BLaER1 treated with 17β-estradiol and CSF1 and Interleukin-3, amounts not matched to agents 10 nM and 100 nM (cell line): ENCODE results near the gene UBE2D3.
A peak's percentile ranks its signal among the peaks of the same experiment; 100 is the strongest.

Experiments used
- H3K27ac ChIP-seq, 11 experiments: shearing (Covaris generic); formaldehyde crosslinking; 2 replicates each; pipeline ENCODE4 v1.8.1; 2022
- H3K27me3 ChIP-seq, 11 experiments: shearing (Covaris generic); formaldehyde crosslinking; 2 replicates each; pipeline ENCODE4 v1.8.1; 2022
- H3K36me3 ChIP-seq, 11 experiments: shearing (Covaris generic); formaldehyde crosslinking; 2 replicates each; pipeline ENCODE4 v1.8.1; 2022
- H3K4me1 ChIP-seq, 10 experiments: shearing (Covaris generic); formaldehyde crosslinking; 2 replicates each; pipeline ENCODE4 v1.8.1; 2022
- H3K4me2 ChIP-seq, 11 experiments: shearing (Covaris generic); formaldehyde crosslinking; 2 replicates each; pipeline ENCODE4 v1.8.1; 2022
- H3K4me3 ChIP-seq, 10 experiments: shearing (Covaris generic); formaldehyde crosslinking; 2 replicates each; pipeline ENCODE4 v1.8.1; 2022
- H3K9ac ChIP-seq, 11 experiments: shearing (Covaris generic); formaldehyde crosslinking; 2 replicates each; pipeline ENCODE4 v1.8.1; 2022
- H3K9me3 ChIP-seq, 11 experiments: shearing (Covaris generic); formaldehyde crosslinking; replicated peaks in 1 of 11; 2 replicates each; pipeline ENCODE4 v1.8.1; 2022
- H4K20me1 ChIP-seq, 11 experiments: shearing (Covaris generic); formaldehyde crosslinking; 2 replicates each; pipeline ENCODE4 v1.8.1; 2022
- Cebpa-rat ChIP-seq, 11 experiments: shearing (Covaris generic); IDR thresholded peaks; 2 replicates each; pipeline ENCODE4 v1.8.1; 2022

The UBE2D3 gene

GRCh38 chr4:102843273-102843672, 15.9 kb upstream of the UBE2D3 start:
- H3K4me3 ChIP-seq: no peak overlapping the region

DNA sequence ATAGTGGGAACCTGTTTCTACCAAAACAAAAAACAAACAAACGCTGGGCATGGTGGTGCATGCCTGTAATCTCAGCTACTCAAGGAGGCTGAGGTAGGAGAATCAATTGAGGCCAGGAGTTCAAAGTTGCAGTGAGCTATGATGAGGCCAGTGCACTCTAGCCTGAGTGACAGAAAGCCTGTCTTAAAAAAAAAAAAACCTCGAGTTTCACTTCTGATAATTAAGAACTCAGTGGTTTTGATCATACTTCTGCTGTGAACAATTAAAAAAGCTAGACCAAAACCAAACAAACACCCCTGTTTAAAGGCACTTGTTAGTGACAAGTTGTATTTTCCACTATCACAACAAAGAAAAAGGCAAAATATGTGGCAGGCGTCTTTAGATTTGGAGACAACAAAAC, 15.0 kb upstream of the UBE2D3 start:
- Histone ChIP-seq H3K27me3 (no peaks in the 10 kb centered on the region), H4K20me1 (no peaks in the 10 kb centered on the region), H3K4me2 (no peak overlapping the region), H3K9me3 (peaks cover 0 to 7% (median 4%) of the 10 kb centered on the region in 11 experiments; a peak in 8 of 22 replicates), H3K36me3 (peaks cover 0 to 10% (median 3%) of the 10 kb centered on the region in 11 experiments; a peak in 2 of 22 replicates), H3K4me3 (no peak overlapping the region), H3K4me1 (peaks cover 0 to 8% (median 0%) of the 10 kb centered on the region in 10 experiments; a peak in 1 of 20 replicates), H3K27ac (no peak overlapping the region), H3K9ac (no peak overlapping the region)
- no peak for TF ChIP-seq Cebpa-rat (IDR thresholded peaks at IDR 0.05)

More at GRCh38 chr4:102843273-102843672, 15.9 kb upstream of the UBE2D3 start:
- Histone ChIP-seq H3K27ac (no peak overlapping the region), H4K20me1 (no peaks in the 10 kb centered on the region), H3K4me2 (no peak overlapping the region), H3K9me3 (peaks cover 4 to 16% (median 6%) of the 10 kb centered on the region in 11 experiments; a peak in 15 of 22 replicates), H3K9ac (no peak overlapping the region), H3K27me3 (no peaks in the 10 kb centered on the region), H3K36me3 (peaks cover 0 to 12% (median 4%) of the 10 kb centered on the region in 11 experiments; a peak in 6 of 22 replicates), H3K4me1 (peaks cover 0 to 8% (median 0%) of the 10 kb centered on the region in 10 experiments; a peak in 1 of 20 replicates)
- TF ChIP-seq Cebpa-rat (IDR thresholded peaks at IDR 0.05): no peak

- H3K4me2 ChIP-seq: no peak overlapping the region
Measured at GRCh38 chr4:102836596-102836995, 9.2 kb upstream of the UBE2D3 start.

GRCh38 chr4:102832667-102833066, 5.3 kb upstream of the UBE2D3 start:
- no peaks in the 10 kb centered on the region for H3K27me3 ChIP-seq
- peaks cover 10 to 27% (median 17%) of the 10 kb centered on the region in 10 experiments for H3K4me1 ChIP-seq
- no peaks in the 10 kb centered on the region for H4K20me1 ChIP-seq
- H3K27ac ChIP-seq: no peak overlapping the region
- H3K4me3 ChIP-seq: no peak overlapping the region
- H3K9me3 ChIP-seq: no peaks in the 10 kb centered on the region
- no peak for TF ChIP-seq Cebpa-rat (IDR thresholded peaks at IDR 0.05)
- H3K36me3 ChIP-seq: no peaks in the 10 kb centered on the region; a peak in 1 of 22 replicates
- H3K9ac ChIP-seq: no peak overlapping the region
- peak overlapping the region in 2 of 11 experiments; percentile 27 to 28; a peak in 3 of 22 replicates for H3K4me2 ChIP-seq

More at GRCh38 chr4:102836596-102836995, 9.2 kb upstream of the UBE2D3 start:
- no peaks in the 10 kb centered on the region for H4K20me1 ChIP-seq
- H3K9me3 ChIP-seq: no peaks in the 10 kb centered on the region
- peaks cover 0 to 6% (median 0%) of the 10 kb centered on the region in 11 experiments; a peak in 1 of 22 replicates for H3K36me3 ChIP-seq
- H3K4me3 ChIP-seq: no peak overlapping the region
- H3K27ac ChIP-seq: no peak overlapping the region
- H3K27me3 ChIP-seq: no peaks in the 10 kb centered on the region
- peaks cover 0 to 11% (median 0%) of the 10 kb centered on the region in 10 experiments; a peak in 6 of 20 replicates for H3K4me1 ChIP-seq
- H3K9ac ChIP-seq: no peak overlapping the region
- no peak for TF ChIP-seq Cebpa-rat (IDR thresholded peaks at IDR 0.05)

DNA sequence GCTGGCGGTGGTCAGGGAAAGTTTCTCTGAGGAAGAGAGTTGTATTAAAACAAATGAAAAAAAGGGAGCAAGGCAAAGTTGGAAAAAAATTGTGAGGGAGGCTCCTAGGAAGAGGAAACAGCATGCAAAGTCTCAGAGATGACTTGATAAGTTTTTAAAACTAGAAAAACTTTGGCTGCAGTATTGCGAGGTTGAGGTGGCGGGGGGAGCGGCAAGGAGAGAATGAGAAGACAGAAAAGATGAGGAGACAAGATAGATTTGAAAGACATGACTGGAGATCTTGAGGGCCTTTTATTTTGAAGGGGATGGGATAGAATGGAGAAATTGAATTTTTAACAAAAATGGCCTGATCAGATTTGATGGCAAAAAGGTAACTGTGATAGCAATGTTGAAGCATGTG, 4.8 kb upstream of the UBE2D3 start:
- no peaks in the 10 kb centered on the region for H4K20me1 ChIP-seq
- no peak overlapping the region for H3K9ac ChIP-seq
- H3K9me3 ChIP-seq: no peaks in the 10 kb centered on the region
- no peaks in the 10 kb centered on the region for H3K27me3 ChIP-seq
- H3K27ac ChIP-seq: no peak overlapping the region
- no peaks in the 10 kb centered on the region; a peak in 1 of 22 replicates for H3K36me3 ChIP-seq
- H3K4me3 ChIP-seq: no peak overlapping the region
- no peak for TF ChIP-seq Cebpa-rat (IDR thresholded peaks at IDR 0.05)
- peaks cover 10 to 27% (median 17%) of the 10 kb centered on the region in 10 experiments for H3K4me1 ChIP-seq
- H3K4me2 ChIP-seq: peak overlapping the region in 1 of 11 experiments; percentile 28; a peak in 1 of 22 replicates

DNA sequence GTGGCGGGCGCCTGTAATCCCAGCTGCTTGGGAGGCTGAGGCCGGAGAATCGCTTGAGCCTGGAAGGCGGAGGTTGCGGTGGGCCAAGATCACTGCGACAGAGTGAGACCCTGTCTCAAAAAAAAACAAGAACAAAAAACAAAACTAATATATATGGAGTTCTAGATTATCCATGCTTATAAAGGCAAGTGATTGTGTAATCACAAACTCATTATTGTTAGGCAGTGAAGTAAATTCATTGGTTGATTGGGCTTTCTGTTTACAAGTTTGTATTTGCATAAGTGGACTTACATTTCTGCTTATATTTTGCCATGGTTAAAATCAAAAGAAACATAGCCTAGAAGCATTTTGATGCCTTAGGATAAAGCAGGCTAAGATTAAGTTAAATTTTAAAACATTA, 2.5 kb upstream of the UBE2D3 start:
- Histone ChIP-seq H3K4me2 (peak overlapping the region; percentile 73 to 91 (median 86); a peak in 20 of 22 replicates), H3K27me3 (no peaks in the 10 kb centered on the region), H3K9ac (no peak overlapping the region), H3K9me3 (no peaks in the 10 kb centered on the region), H3K36me3 (peaks cover 0 to 17% (median 13%) of the 10 kb centered on the region in 11 experiments; a peak in 15 of 22 replicates), H3K4me3 (no peak overlapping the region), H3K4me1 (peaks cover 10 to 27% (median 17%) of the 10 kb centered on the region in 10 experiments), H4K20me1 (peaks cover 3 to 19% (median 18%) of the 10 kb centered on the region in 11 experiments; a peak in 19 of 22 replicates), H3K27ac (peak overlapping the region in 5 of 11 experiments; percentile 100; a peak in 6 of 22 replicates)
- TF ChIP-seq Cebpa-rat (IDR thresholded peaks at IDR 0.05): 0 out of 22 replicates have a peak, but pooled peaks of 2 of the 11 experiments have one; percentile 18 to 26

GRCh38 chr4:102828497-102828808, 1.1 kb upstream of the UBE2D3 start:
- peaks cover 17 to 33% (median 32%) of the 10 kb centered on the region in 11 experiments for H4K20me1 ChIP-seq
- H3K27me3 ChIP-seq: no peaks in the 10 kb centered on the region
- peak overlapping the region; percentile 73 to 91 (median 86) for H3K4me2 ChIP-seq
- peak overlapping the region; percentile 68 to 100 (median 94) for H3K4me3 ChIP-seq
- H3K9me3 ChIP-seq: no peaks in the 10 kb centered on the region
- H3K27ac ChIP-seq: peak overlapping the region; percentile 98 to 100 (median 100)
- H3K36me3 ChIP-seq: peaks cover 5 to 30% (median 27%) of the 10 kb centered on the region in 11 experiments; a peak in 19 of 22 replicates
- peak overlapping the region; percentile 97 to 100 (median 100) for H3K9ac ChIP-seq
- H3K4me1 ChIP-seq: peaks cover 16 to 34% (median 28%) of the 10 kb centered on the region in 10 experiments
- TF ChIP-seq Cebpa-rat (IDR thresholded peaks at IDR 0.05): no peak

DNA sequence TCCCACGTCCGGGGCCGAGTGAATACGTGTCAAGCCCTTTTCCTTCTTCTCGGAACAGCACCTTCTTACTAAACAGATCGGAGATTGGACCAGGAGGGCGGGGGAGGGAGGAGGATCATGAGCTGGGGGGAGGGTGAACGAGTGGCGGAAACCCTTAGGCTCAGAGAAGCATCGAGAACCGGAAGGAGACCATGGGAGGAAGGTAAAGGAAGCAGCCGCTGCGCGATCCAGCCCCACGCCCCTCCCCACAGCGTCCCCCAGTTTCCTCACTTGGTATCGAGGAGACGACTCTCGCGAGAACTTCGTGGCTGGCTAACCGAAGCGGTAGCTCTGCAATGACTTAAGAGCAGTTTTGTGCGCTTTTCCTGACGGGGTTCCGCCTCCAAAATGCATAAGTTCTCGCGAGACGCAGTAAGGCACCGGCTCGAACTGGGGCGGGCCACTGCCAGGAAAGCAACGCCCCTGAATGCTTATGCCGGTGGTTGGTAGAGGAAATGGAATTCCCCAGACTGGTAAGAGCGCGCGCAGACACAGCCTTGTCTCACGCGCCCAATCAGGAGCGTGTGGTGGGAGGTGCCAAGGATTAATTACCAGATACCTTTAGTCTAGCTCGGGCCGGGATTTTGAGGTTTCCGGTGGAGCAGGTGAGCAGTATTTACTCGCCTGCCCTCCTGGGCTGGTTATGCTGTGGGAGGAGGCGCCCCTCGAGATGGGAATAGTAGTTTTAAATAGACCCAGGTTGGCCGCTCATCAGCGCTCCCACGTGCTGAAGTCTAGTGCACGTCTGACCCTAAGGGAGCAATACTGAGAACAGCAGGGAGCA, 534 bp upstream of the UBE2D3 start:
- H3K4me3 ChIP-seq: peak overlapping the region; percentile 74 to 100 (median 95)
- H3K4me2 ChIP-seq: peak overlapping the region; percentile 81 to 91 (median 89)
- H3K9me3 ChIP-seq: no peaks in the 10 kb centered on the region; a peak in 1 of 22 replicates
- peak overlapping the region; percentile 98 to 100 (median 100) for H3K27ac ChIP-seq
- H3K27me3 ChIP-seq: no peaks in the 10 kb centered on the region
- peaks cover 5 to 36% (median 33%) of the 10 kb centered on the region in 11 experiments; a peak in 20 of 22 replicates for H3K36me3 ChIP-seq
- H3K4me1 ChIP-seq: peaks cover 21 to 40% (median 33%) of the 10 kb centered on the region in 10 experiments
- TF ChIP-seq Cebpa-rat (IDR thresholded peaks at IDR 0.05): no peak
- H4K20me1 ChIP-seq: peaks cover 22 to 39% (median 38%) of the 10 kb centered on the region in 11 experiments
- peak overlapping the region; percentile 97 to 100 (median 100) for H3K9ac ChIP-seq
